NCI-H187 (cell line): Measurements from ENCODE around the gene CDHR2.
"Not testable (repeated sequence)": the region's sequence is repeated elsewhere in the genome, so short reads cannot be mapped to it uniquely, and the experiment has no call there.

Source experiments
- DNase-seq, 2 experiments: peaks; one replicate each; lab custom pipeline; 2025; lab: John Stamatoyannopoulos, UW

Gene CDHR2

GRCh38 chr5:176570044-176570443 lies 20.9 kb downstream of the CDHR2 start:
- DNase-seq: no peak

- peak; percentile 42 to 64 for DNase-seq
Observed at GRCh38 chr5:176573564-176574296, 24.6 kb downstream of the CDHR2 start.

- DNase-seq: no peak
Observed at GRCh38 chr5:176574297-176574591, 25.1 kb downstream of the CDHR2 start.

- no peak for DNase-seq
Observed at GRCh38 chr5:176575066-176575465, 25.9 kb downstream of the CDHR2 start.

GRCh38 chr5:176575488-176576422 lies 26.6 kb downstream of the CDHR2 start:
- DNase-seq: no peak

GRCh38 chr5:176577312-176578176 lies 28.4 kb downstream of the CDHR2 start:
- no peak for DNase-seq

- no peak for DNase-seq
Observed at GRCh38 chr5:176578391-176578808, 29.3 kb downstream of the CDHR2 start.

GRCh38 chr5:176579323-176579722 lies 30.2 kb downstream of the CDHR2 start:
- DNase-seq: no peak

- DNase-seq: no peak
Observed at GRCh38 chr5:176581361-176581760, 32.2 kb downstream of the CDHR2 start.

- DNase-seq: no peak
Observed at GRCh38 chr5:176583076-176583475, 33.9 kb downstream of the CDHR2 start.

- no peak for DNase-seq
Observed at GRCh38 chr5:176587398-176587797, 38.3 kb downstream of the CDHR2 start.

GRCh38 chr5:176588297-176588696 lies 39.2 kb downstream of the CDHR2 start:
- no peak for DNase-seq

GRCh38 chr5:176589039-176589769 lies 40.1 kb downstream of the CDHR2 start:
- DNase-seq: no peak

- peak; percentile 55 to 88 for DNase-seq
Observed at GRCh38 chr5:176590035-176590717, 41.0 kb downstream of the CDHR2 start.

GRCh38 chr5:176591667-176592066 lies 42.5 kb downstream of the CDHR2 start:
- DNase-seq: not testable (repeated sequence)

GRCh38 chr5:176592573-176592972 lies 43.4 kb downstream of the CDHR2 start:
- no peak for DNase-seq

- DNase-seq: no peak
Observed at GRCh38 chr5:176593273-176593869, 44.2 kb downstream of the CDHR2 start.

- DNase-seq: no peak
Observed at GRCh38 chr5:176594554-176594953, 45.4 kb downstream of the CDHR2 start.

- no peak for DNase-seq
Observed at GRCh38 chr5:176595386-176595943, 46.3 kb downstream of the CDHR2 start.

- DNase-seq: no peak
Observed at GRCh38 chr5:176596069-176596644, 47.0 kb downstream of the CDHR2 start.
